Glutamatergic neuron (in vitro differentiated cells): ENCODE measurements around the gene ZNF526. TPM values are rescaled to one million over a fixed set of nuclear protein-coding genes. Genes with fewer than 3 reads are reported as not detected.

Source experiments
- DNase-seq: peaks from one replicate; pipeline ENCODE4 v3.0.0; 2022
- H3K27ac Mint-ChIP-seq: one replicate; pipeline ENCODE4 v1.8.0; 2020; ENCODE audit warnings: mild to moderate bottlenecking, mixed read lengths, inconsistent platforms; ENCODE audit not compliant: unreplicated experiment
- H3K27me3 Mint-ChIP-seq: one replicate; pipeline ENCODE4 v1.8.0; 2020; ENCODE audit warnings: mild to moderate bottlenecking, moderate library complexity, mixed read lengths, inconsistent platforms; ENCODE audit not compliant: unreplicated experiment
- H3K36me3 Mint-ChIP-seq: one replicate; pipeline ENCODE4 v1.8.0; 2020; ENCODE audit warnings: mild to moderate bottlenecking, mixed read lengths, inconsistent platforms; ENCODE audit not compliant: unreplicated experiment
- H3K4me1 Mint-ChIP-seq: one replicate; pipeline ENCODE4 v1.8.0; 2020; ENCODE audit warnings: mild to moderate bottlenecking, low read depth, mixed read lengths, inconsistent platforms; ENCODE audit not compliant: unreplicated experiment
- H3K4me3 Mint-ChIP-seq: one replicate; pipeline ENCODE4 v1.8.0; 2020; ENCODE audit warnings: mild to moderate bottlenecking, mixed read lengths, inconsistent platforms; ENCODE audit not compliant: unreplicated experiment
- H3K9me3 Mint-ChIP-seq: one replicate; pipeline ENCODE4 v1.8.0; 2020; ENCODE audit warnings: mild to moderate bottlenecking, moderate library complexity, mixed read lengths, inconsistent platforms; ENCODE audit not compliant: unreplicated experiment
- CTCF ChIP-seq: fragments of 200-600 bp; sonication (generic); IDR thresholded peaks from one replicate; pipeline ENCODE4 v1.5.0; 2021; ENCODE audit not compliant: partially characterized antibody, unreplicated experiment
- total RNA-seq: library from RNA; stranded (reverse); fragmentation: NEBNext Ultra II Directional; extraction: Animal tissue kit (Norgen Biotek cat#: 25700); gene quantifications from one replicate; pipeline ENCODE4 v1.2.1, GENCODE V29; 2021; ENCODE audit not compliant: unreplicated experiment

The ZNF526 gene
- total RNA-seq, 1 donor from 2014 or later: 12.0 TPM

- H3K27ac Mint-ChIP-seq: peak within 1 kb of the TSS; percentile 84
- DNase-seq: peak; percentile 98
- peaks cover 10% of the 10 kb centered on the region for H3K9me3 Mint-ChIP-seq
- H3K36me3 Mint-ChIP-seq: no peaks in the 10 kb centered on the region
- peaks cover 9% of the 10 kb centered on the region for H3K27me3 Mint-ChIP-seq
- H3K4me3 Mint-ChIP-seq: peak within 1 kb of the TSS; percentile 93
- no peak for TF ChIP-seq CTCF
- H3K4me1 Mint-ChIP-seq: peaks cover 11% of the 10 kb centered on the region
Observed at GRCh38 chr19:42242512-42243409, 22.6 kb downstream of the ZNF526 start, which contains the start of gene GSK3A. TSS of gene GSK3A (minus strand) at chr19:42242602. CDS start at chr19:42242465, 137 bp downstream.

- Mint-ChIP-seq H3K36me3 (no peaks in the 10 kb centered on the region), H3K4me3 (peak overlapping the region; percentile 87), H3K4me1 (peaks cover 11% of the 10 kb centered on the region), H3K27me3 (peaks cover 9% of the 10 kb centered on the region), H3K27ac (peak overlapping the region; percentile 89), H3K9me3 (peaks cover 10% of the 10 kb centered on the region)
- peak; percentile 91 for DNase-seq
- no peak for TF ChIP-seq CTCF
Observed at GRCh38 chr19:42244347-42245220, 24.5 kb downstream of the ZNF526 start.

- no peak for TF ChIP-seq CTCF
- DNase-seq: no peak
Observed at GRCh38 chr19:42245231-42245630, 25.1 kb downstream of the ZNF526 start.

GRCh38 chr19:42246143-42246921 is 26.2 kb downstream of the ZNF526 start:
- Mint-ChIP-seq H3K4me3 (no peak overlapping the region), H3K27me3 (peaks cover 9% of the 10 kb centered on the region), H3K27ac (no peak overlapping the region), H3K4me1 (peaks cover 7% of the 10 kb centered on the region), H3K36me3 (no peaks in the 10 kb centered on the region), H3K9me3 (peaks cover 9% of the 10 kb centered on the region)
- TF ChIP-seq CTCF: no peak
- DNase-seq: no peak

More at GRCh38 chr19:42245231-42245630, 25.1 kb downstream of the ZNF526 start:
- no peaks in the 10 kb centered on the region for H3K36me3 Mint-ChIP-seq
- H3K9me3 Mint-ChIP-seq: peaks cover 12% of the 10 kb centered on the region
- no peak overlapping the region for H3K27ac Mint-ChIP-seq
- peaks cover 9% of the 10 kb centered on the region for H3K27me3 Mint-ChIP-seq
- peaks cover 11% of the 10 kb centered on the region for H3K4me1 Mint-ChIP-seq
- peak overlapping the region; percentile 87 for H3K4me3 Mint-ChIP-seq
